Right atrium auricular region (tissue), 2 donors: ENCODE results near the gene UVSSA. TPM values are rescaled to one million over a fixed set of nuclear protein-coding genes. Genes with fewer than 3 reads are reported as not detected.

ENCODE experiments used
- DNase-seq: peaks from one replicate; pipeline ENCODE4 v3.0.0-alpha.2; 2019; ENCODE audit warnings: low spot score
- H3K27ac ChIP-seq, 2 donors: fragments of 200-600 bp; sonication (generic); 1 replicate in 1 of 2; 2 replicates in 1 of 2; pipeline ENCODE4 v1.5.1; 2016 to 2019
- H3K27me3 ChIP-seq, 2 donors: fragments of 200-600 bp; sonication (generic); one replicate each; pipeline versions ENCODE4 v1.5.1 to v1.6.0; 2017 to 2019
- H3K36me3 ChIP-seq: fragments of 200-600 bp; sonication (generic); one replicate; pipeline ENCODE4 v1.5.1; 2016
- H3K4me1 ChIP-seq, 2 donors: fragments of 200-600 bp; sonication (generic); one replicate each; pipeline versions ENCODE4 v1.5.1 to v1.6.0; 2017 to 2019
- H3K4me3 ChIP-seq, 2 donors: fragments of 200-600 bp; sonication (generic); 1 replicate in 1 of 2; 2 replicates in 1 of 2; pipeline ENCODE4 v1.5.1; 2017 to 2019; ENCODE audit warnings: mild to moderate bottlenecking in 1 of 2, moderate library complexity in 1 of 2
- H3K9me3 ChIP-seq, 2 donors: fragments of 200-600 bp; sonication (generic); one replicate each; pipeline ENCODE4 v1.5.1; 2019
- total RNA-seq, 2 donors: library from RNA; depleted of rRNA; stranded (reverse); fragments of >200 nt; gene quantifications; one replicate each; pipeline ENCODE4 v1.1.0, GENCODE V29; 2016
- TF ChIP-seq, protein P1 (sequence below), 2 donors: fragments of 200-600 bp; sonication (generic); IDR thresholded peaks; one replicate each; pipeline ENCODE4 v1.5.1; 2019; ENCODE audit warnings: antibody characterized with exemption in 2 of 2

The UVSSA gene
- total RNA-seq, 2 donors from 2014 or later: 4.4 to 7.5 TPM

DNA sequence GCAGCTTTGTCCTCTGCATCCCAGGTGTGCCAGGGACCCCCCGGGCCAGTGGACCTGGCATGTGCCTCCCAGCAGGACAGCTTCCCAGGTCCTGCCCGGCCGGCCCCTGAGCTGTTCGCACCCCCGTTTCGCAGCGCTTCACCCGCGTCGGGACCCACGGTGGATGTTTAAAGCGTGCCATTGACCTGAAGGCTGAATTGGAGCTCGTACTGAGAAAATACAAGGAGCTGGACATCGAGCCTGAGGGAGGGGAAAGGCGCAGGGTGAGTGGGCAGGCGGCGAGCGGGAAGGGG, 7.9 kb downstream of the UVSSA start:
- peaks cover 0 to 10% of the 10 kb centered on the region in 2 donors for H3K4me1 ChIP-seq
- H3K36me3 ChIP-seq: no peaks in the 10 kb centered on the region

DNA sequence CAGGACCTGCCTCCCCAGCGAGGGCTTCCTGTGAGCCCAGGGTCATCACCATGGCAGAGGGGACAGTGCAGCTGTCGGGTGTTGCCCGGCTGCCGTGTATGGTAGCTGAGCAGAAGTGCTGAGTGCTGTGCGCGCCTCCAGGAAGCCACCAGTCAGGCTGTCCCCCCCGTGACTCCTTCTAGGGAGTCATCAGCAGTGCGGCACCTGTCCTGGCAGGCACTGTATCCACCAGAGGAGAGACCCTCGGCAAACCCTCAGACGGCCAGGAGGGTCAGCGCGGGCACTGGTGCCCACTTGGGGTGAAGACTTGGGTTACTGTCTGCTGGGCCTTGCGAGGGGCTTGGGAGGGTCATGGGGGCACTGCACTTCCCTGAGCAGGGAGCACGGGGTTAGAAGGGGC, 8.4 kb downstream of the UVSSA start:
- no peak overlapping the region for H3K4me3 ChIP-seq
- TF ChIP-seq, protein P1, sequence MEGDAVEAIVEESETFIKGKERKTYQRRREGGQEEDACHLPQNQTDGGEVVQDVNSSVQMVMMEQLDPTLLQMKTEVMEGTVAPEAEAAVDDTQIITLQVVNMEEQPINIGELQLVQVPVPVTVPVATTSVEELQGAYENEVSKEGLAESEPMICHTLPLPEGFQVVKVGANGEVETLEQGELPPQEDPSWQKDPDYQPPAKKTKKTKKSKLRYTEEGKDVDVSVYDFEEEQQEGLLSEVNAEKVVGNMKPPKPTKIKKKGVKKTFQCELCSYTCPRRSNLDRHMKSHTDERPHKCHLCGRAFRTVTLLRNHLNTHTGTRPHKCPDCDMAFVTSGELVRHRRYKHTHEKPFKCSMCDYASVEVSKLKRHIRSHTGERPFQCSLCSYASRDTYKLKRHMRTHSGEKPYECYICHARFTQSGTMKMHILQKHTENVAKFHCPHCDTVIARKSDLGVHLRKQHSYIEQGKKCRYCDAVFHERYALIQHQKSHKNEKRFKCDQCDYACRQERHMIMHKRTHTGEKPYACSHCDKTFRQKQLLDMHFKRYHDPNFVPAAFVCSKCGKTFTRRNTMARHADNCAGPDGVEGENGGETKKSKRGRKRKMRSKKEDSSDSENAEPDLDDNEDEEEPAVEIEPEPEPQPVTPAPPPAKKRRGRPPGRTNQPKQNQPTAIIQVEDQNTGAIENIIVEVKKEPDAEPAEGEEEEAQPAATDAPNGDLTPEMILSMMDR (IDR thresholded peaks at IDR 0.05): no peak
- DNase-seq: no peak
- no peaks in the 10 kb centered on the region for H3K27me3 ChIP-seq
- peaks cover 0 to 10% of the 10 kb centered on the region in 2 donors for H3K4me1 ChIP-seq
- H3K36me3 ChIP-seq: no peaks in the 10 kb centered on the region
- no peaks in the 10 kb centered on the region for H3K9me3 ChIP-seq
- no peak overlapping the region for H3K27ac ChIP-seq

More for the DNA sequence above, 7.9 kb downstream of the UVSSA start:
- no peaks in the 10 kb centered on the region for H3K9me3 ChIP-seq
- no peak overlapping the region for H3K27ac ChIP-seq
- H3K27me3 ChIP-seq: no peaks in the 10 kb centered on the region
- H3K4me3 ChIP-seq: no peak overlapping the region
- no peak for DNase-seq
- TF ChIP-seq, protein P1 (IDR thresholded peaks at IDR 0.05): no peak

- TF ChIP-seq, protein P1 (IDR thresholded peaks at IDR 0.05): peak; percentile 71 to 90
- no peaks in the 10 kb centered on the region for H3K36me3 ChIP-seq
Observed at GRCh38 chr4:1356181-1356998, 9.4 kb downstream of the UVSSA start.

GRCh38 chr4:1357356-1358248, 10.6 kb downstream of the UVSSA start:
- no peak overlapping the region for H3K4me3 ChIP-seq
- H3K36me3 ChIP-seq: no peaks in the 10 kb centered on the region
- H3K4me1 ChIP-seq: peaks cover 0 to 6% of the 10 kb centered on the region in 2 donors
- TF ChIP-seq, protein P1 (IDR thresholded peaks at IDR 0.05): no peak
- H3K27me3 ChIP-seq: no peaks in the 10 kb centered on the region
- H3K9me3 ChIP-seq: no peaks in the 10 kb centered on the region
- DNase-seq: no peak
- no peak overlapping the region for H3K27ac ChIP-seq

More at GRCh38 chr4:1356181-1356998, 9.4 kb downstream of the UVSSA start:
- Histone ChIP-seq H3K27me3 (no peaks in the 10 kb centered on the region), H3K4me3 (no peak overlapping the region), H3K27ac (no peak overlapping the region), H3K4me1 (peaks cover 0 to 10% of the 10 kb centered on the region in 2 donors), H3K9me3 (no peaks in the 10 kb centered on the region)
- peak; percentile 72 for DNase-seq

- no peak for DNase-seq
- Histone ChIP-seq H3K27ac (no peak overlapping the region), H3K36me3 (no peaks in the 10 kb centered on the region), H3K4me1 (peaks cover 0 to 6% of the 10 kb centered on the region in 2 donors), H3K9me3 (no peaks in the 10 kb centered on the region), H3K4me3 (no peak overlapping the region), H3K27me3 (no peaks in the 10 kb centered on the region)
- TF ChIP-seq, protein P1 (IDR thresholded peaks at IDR 0.05): no peak
Observed at GRCh38 chr4:1358421-1359143, 11.6 kb downstream of the UVSSA start.
